Measurements from ENCODE around the gene MAU2. TPM values are rescaled to one million over a fixed set of nuclear protein-coding genes. Genes with fewer than 3 reads are reported as not detected.

MAU2 gene
- total and polyA plus RNA-seq, 2 of the 13 experiments (the other 11 are each of a cell fraction or from before 2014, with no cell fraction given), result 16.8 to 33.8 TPM

- TF ChIP-seq ZNF687 (CRISPR knock-in tag; IDR thresholded peaks at IDR 0.05) (peak; percentile 99), CEBPG (CRISPR knock-in tag; IDR thresholded peaks at IDR 0.05) (no peak), ELF3 (CRISPR knock-in tag; IDR thresholded peaks at IDR 0.05) (peak; percentile 74), TBX3 (IDR thresholded peaks at IDR 0.05; ENCODE audit: borderline replicate concordance) (peak; percentile 28; the same call in 1 of the 2 replicates), ZNF251 (CRISPR knock-in tag; IDR thresholded peaks at IDR 0.05) (peak; percentile 95), HNRNPK (IDR thresholded peaks at IDR 0.05; ENCODE audit: low read depth, low read length, poor library complexity, severe bottlenecking) (peak; percentile 49), ZNF646 (CRISPR knock-in tag; IDR thresholded peaks at IDR 0.05) (no peak), ZNF619 (CRISPR knock-in tag; IDR thresholded peaks at IDR 0.05) (peak; percentile 78; the same call in 1 of the 2 replicates), ZBTB4 (CRISPR knock-in tag; IDR thresholded peaks at IDR 0.05; ENCODE audit: borderline replicate concordance) (peak; percentile 48; the same call in 1 of the 2 replicates), JUND (CRISPR knock-in tag; IDR thresholded peaks at IDR 0.05) (no peak), ZFP91 (CRISPR knock-in tag; IDR thresholded peaks at IDR 0.05; ENCODE audit: borderline replicate concordance) (peak; percentile 99)
Observed at GRCh38 chr19:19404879-19405860, 84.5 kb downstream of the MAU2 start, which contains the start of gene GATAD2A (continued).

Measured in HepG2 (cell line).